NCI-H524 (cell line): ENCODE measurements around the gene KIAA1755.
A peak's percentile ranks its signal among the peaks of the same experiment; 100 is the strongest.

Experiments
- DNase-seq, 2 experiments: peaks; one replicate each; lab custom pipeline; 2025; lab: John Stamatoyannopoulos, UW

KIAA1755 gene

DNA sequence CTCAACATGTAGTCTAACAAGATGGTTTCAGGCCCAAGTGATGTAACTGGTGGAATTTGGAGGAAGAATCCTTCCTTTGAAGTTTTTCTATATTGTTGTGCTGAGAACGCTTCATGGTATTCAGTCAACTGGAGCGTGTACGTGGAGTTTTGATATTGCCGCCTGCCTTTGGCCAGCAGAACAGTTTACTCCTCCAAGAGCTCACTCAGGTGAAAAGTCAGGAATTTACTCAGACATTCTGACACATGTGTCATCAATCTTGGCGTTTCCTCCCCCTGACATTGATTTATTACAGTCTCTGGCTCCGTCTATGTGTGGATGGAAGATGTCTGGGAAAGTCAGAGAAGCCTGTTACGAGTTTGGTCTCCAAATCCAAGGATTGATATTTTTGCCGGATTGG is 76.4 kb downstream of the KIAA1755 start:
- no peak for DNase-seq

DNA sequence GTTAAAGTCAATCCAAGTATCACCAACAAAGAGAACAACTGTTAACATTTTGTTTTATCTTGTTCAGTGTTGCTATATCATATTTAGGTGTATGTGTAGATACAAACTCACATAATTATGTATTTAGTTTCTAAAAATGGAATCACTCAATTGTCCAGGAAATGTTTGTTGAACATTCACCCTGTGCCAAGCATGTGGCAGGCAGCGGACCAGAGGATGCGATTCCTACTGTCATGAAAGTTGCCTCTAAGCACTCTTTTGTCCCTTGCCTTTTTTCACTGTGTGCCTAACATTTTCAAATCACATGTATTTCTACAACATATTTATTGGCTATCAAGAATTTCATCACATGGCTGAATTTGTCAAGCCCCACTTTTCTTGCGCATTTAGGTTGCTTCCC is 78.6 kb downstream of the KIAA1755 start:
- DNase-seq = no peak

DNA sequence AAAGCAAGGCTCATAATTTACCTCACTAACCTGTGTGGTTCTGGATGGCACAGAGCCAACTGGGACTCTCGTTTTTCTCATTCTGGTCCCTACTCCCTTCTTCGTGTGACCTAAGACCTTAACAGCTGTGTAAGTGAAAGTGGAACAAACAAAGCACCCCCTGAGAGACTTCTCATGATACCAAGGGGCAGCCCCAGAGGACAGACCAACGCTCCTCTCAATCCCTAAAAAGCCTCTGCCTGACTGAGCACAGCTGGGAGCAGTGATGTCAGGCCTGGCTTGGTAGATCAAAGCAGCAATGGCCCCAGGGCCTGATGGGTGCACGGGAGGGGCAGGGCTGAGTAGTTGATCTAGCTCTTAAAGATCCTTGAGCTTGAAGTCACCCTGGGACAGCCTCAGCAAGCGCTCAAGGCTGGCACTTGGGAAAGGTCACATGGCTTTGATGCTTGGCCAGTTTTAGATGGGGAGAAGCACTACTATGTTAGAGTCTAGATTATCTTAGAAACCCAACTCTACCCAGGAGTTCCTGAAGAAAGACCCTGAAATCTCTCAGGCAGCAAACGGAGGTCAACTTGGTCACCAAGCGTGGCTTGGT is 79.2 kb downstream of the KIAA1755 start:
- DNase-seq = peak in 1 of 2 experiments; percentile 12

DNA sequence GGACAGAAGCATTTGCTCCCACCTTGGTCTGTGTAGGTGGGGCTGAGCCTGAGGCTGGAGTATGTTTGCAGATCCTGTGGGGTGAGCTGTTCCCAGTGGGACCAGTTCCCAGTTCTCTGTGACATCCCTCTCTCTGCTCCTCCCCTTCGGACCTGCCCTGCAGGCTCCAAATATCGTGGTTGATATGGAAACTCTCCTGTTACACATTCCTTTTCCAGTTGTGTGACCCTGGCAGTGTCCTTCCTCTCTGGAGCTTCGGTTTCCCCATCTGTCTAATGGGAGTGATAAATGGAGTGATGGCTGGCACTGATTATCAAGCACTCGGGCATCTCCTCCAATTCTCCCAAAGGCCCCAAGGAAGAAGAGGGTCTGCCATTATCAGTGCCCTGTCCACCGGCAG is 79.8 kb downstream of the KIAA1755 start:
- DNase-seq = no peak

DNA sequence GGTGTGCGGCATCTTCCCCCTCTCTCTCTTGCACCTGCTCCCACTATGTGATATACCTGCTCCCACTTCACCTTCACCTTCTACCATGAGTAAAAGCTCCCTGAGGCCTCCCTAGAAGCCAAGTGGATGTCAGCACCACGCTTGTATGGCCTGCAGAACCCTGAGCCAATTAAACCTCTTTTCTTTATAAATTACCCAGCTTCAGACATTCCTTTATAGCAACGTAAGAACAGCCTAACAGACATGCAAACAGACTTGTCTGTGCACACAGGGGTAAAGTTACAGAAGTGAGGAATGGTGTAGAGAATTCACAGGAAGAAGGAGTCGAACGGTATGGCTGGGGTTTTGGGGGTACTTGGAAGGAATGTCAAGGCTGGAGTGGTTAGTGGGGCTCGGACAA is 80.7 kb downstream of the KIAA1755 start:
- no peak for DNase-seq

DNA sequence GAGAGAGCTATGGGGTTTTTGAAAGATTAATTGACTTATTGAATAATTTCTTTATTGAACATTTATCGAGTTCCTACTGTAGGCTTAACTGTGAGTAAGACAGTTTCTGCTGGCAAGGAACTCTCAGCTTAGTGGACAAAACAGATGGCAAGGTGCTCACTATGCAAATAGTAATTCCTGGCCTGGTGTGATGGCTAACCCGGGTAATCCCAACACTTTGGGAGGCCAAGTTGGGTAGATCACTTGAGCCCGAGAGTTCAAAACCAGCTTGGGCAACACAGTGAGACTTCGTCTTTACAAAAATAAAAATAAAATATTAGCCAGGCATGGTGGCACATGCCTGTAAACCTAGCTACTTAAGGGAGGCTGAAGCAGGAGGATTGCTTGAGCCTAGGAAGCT is 82.0 kb downstream of the KIAA1755 start:
- peak; percentile 15 to 59 for DNase-seq

DNA sequence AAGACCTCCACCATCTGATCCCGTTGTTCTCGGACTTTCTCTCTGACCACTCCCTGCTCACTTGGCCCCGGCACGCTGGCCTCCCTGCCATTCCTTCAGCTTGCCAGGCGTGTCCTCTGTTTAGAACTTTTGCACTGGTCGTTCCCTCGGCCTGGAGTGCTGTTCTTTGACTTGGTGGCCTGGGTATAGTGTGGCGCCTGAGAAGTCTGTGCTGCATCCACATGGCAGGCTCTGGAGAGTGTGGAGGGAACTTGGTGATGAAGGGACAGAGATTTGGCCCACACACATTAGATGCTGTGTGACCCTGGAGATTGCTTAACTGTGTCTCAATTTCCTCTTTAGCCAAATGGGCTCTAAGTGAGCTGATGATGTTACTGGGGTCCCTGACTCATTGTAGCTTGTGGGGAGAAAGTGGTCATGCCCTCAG is 82.5 kb downstream of the KIAA1755 start:
- no peak for DNase-seq

DNA sequence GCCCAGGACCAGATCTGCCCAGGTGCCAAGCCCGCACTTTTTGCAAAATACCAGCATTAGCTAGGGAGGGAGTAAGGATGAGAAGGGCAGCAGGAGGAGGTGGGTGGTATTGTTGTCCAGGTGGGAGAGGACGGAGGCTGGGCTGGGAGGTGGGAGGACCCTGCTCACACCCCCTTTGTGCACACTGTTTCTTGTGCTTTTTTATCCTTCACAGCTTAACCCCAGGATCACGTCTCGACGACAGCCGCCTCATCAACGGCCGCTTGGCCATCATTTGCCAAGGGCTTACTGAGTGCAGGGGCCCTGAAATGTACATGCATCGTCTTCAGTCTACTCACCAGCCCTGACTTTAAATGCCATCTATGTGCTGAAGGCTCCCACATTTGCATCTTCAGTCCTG is 83.3 kb downstream of the KIAA1755 start:
- no peak for DNase-seq

DNA sequence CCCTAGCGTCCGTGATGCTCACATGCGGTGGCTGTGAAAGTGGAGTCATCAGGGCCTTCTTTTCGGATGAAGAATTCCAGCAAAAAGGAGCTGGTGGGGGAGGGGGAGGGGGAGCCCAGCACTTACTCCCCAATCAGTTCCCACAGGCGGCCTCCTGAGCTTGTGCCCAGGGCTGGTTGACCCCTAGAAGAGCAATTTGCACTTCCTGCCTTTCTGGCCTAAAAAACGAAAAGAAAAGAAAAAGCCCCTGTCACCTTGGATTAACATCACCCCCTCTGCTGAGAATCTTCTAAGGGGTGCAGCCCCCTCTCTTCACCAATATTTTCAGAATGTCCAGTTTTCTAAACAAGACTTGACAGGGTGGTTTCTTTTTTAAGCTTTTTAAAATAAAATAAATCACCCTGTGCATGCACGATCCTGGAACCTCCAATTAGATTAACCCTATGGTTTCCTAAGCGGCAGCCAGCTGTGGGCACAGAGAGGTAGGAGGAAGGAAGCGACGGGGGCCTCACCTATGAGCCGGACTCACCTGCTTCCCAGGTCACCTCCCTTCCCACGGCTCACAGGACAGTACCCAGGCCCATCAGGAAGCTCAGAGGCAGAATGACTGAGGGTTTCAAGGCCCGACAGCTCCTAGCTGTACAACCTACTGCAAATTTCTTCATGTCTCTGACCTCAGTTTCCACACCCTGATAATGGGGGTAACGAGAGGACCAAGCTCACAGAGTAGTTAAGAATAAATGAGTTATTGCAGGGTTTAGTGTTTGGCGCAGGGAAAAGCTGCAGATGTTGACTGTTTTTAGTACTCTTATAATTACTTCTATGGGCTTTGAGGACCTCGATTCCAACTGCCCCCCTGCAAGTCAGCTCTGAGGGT is 85.0 kb downstream of the KIAA1755 start:
- DNase-seq = no peak

DNA sequence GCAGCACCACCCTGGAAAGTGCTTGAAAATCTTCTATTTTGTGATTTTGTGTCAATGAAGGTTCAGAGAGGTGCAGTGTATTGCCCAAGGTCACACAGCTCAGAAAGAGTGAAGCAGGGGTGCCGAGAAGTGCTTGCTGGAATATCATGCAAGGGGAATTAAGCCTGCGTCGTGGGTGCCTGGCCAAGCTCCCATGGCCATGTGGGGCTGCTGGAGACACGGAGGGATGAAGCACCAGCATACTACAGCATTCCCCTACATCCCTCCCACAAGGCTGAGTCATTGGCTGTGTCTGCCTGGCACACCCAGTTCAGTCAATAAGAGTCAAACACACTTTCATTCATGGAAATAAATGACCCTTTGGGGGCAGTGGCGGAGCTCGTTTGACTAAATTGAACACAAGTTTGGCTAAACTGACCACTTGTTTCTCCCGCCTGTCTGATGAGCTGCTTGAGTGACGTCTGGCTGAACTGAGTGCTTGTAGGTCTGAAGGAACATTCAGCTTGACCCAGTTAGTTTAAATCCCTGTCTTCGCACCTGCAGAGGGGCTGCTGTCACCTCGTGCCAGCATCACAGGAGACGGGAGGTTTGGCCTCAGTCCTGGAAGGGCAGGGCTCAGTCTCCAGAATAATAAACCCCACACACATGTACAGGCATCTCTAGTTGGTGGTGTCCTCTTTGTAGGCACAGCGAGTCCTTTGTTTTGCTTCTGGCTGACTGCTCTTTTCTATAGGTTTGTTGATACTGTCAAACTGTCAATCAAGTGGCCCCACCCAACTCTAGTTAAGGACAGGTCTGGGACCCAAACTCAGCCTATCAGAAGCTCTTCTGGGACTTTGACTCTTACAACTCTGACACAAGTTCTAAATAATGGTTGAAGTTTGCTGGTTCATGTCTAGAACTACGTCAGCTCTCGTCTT is 87.0 kb downstream of the KIAA1755 start:
- DNase-seq = no peak

DNA sequence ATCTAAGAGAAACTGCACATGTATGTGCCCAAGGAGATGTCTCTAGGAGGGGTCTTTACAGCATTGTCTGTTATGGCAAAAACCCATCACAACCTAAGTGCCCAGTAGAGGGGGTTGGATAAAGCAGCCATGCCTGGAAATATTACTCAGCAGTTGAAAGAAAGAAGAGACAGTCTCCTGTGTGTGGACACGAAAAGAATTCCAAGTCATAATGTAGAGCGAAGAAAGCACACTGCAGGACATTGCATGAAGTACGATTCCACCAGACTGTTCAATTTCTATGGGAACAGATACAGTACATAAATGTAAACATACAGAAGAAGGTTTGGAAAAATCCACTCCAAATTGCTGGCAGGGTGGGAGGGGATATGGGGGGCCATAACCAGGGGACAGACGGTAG is 88.1 kb downstream of the KIAA1755 start:
- peak; percentile 15 to 22 for DNase-seq

DNA sequence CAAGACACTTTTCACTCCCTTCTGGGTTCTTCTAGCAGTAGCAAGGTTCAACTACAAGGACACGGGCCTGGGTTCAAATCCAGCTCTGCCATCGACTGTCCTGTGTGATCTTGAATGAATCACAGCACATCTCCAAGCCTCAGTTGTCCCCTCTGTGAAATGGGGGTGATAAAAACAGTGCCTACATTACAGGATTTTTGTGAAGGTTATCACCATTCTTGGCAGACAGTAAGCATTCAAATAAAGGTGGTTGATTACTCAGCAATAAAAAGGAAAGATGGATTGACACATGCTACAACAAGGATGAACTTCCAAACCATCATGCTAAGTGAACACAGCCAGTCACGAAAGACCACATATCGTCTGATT is 88.9 kb downstream of the KIAA1755 start:
- no peak for DNase-seq

DNA sequence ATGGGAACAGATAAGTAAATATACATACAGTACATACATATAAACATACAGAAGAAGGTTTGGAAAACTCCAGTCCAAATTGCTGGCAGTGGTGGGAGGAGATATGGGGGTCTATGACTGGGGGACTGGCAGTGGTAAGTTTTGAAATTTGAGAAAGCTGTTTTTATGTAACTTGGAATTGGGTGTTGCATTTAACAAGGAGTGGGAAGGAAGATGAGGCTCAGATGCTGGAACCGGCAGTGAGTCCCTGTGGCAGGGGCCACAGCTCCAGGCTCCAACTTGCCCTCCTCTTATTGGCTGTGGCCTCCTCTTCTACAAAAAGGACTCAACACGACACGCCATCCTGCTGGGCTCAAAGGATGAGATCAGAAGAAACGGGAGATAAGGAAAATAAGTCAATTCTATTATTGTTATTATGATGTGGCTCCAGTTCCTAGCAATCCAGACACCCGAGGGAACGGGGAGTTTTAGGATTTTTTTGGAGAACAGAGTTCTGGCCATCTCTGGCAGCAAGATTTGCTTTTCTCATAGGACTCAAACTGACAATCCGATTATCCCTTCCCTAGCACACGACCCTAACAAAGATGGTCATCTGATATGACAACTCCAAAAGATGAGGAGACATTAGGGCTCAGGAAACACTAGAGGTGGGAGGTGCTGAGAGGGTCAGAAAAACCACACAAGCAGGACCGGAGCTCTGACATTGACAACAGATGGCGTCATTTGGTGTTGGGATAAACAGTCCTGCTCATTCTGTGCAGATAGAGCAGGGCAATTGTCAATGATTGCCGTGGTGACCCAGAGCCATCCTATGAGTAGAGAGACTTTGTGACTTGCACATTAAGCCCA is 89.5 kb downstream of the KIAA1755 start:
- DNase-seq = peak; percentile 76 to 93

DNA sequence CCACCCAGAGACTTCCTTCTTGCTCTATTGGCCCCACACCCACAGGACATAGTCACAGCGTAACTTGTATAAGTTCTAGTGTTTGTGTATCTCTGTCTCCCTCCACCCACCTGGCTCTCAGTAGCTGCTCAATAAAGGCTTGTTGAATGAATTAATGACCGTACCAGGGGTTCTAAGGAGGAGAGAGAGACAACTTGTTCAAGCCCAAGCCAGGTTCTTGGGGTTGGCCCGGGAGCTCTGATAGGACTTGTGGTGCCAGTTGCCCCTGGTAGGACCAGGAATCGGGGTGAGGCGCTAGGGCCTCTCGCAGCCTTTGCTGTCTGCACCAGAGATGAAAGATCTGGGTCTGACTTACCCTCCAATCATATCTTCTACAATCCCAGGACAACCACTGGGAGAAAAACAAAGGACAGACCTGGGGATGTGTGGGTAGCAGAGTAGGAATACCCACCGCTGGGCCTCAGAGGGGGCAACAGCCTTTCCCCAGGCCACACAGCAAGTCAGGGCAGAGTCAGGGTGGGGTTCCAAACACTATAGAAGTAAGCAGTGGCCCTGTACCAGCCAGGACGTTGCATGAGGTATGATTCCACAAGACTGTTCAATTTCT is 90.2 kb downstream of the KIAA1755 start:
- no peak for DNase-seq

DNA sequence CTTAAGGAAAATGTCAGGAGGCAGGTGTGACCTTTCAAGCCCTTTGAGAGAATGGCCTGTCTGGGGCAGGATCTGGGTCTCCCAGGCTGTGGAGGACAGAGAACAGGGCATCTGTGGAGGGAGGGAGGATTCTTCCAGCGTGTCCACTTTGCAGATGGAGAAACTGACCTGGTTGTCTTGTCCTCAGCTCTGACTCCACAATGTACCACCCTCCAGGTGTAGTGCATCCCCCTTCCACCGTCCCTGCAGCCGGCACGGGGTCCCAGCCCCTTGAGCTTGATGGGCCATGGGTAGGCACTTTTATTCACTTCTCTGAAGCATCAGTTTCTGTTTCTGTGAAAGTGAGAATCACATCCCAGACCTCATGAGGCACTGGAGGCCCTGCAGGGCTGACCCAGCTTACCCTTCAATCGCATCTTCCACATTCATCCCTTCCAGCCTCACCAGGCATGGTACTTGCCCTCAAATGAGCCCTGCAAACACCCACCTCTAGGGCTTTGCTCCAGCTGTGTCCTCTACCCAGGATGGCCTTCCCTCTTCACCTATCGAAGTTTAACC is 90.8 kb downstream of the KIAA1755 start:
- DNase-seq = no peak

DNA sequence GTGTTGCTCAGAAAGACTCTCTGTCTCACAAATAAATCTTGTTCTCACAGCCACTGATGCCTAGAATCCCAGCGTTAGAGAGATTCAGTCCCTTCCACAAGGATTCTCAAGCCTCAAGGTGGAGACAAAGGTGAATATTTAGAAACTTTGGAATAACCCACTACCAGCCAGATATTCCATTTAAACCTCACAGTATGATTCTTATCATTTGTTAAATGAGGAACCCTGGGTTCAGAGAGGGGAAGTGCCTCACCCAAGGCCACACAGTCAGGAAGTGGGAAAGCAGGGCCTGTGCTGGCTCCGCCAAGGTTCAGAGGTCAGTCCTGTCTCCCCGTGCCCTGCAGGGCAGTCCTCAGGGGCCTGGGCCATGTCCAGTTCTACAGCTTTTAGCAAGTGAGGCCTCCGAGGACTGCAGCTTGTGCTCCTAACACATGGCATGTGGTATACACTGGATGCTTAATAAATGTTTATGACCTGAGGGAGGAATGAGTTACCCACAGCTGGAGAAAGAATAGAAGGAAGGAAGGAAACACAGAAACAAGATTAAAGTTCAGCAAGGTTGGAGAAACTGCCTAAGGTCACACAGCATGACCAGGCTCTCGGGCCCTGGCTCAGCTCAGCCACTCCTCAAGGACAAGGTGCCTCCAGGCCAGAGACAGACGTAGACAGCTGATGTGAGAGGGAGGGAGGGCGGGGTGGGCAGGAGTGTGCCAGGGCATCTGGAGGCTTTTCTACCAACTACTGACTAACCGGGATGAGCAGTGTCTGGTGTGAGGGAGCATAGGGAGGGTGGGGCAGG is 91.5 kb downstream of the KIAA1755 start:
- DNase-seq = peak in 1 of 2 experiments; percentile 30

DNA sequence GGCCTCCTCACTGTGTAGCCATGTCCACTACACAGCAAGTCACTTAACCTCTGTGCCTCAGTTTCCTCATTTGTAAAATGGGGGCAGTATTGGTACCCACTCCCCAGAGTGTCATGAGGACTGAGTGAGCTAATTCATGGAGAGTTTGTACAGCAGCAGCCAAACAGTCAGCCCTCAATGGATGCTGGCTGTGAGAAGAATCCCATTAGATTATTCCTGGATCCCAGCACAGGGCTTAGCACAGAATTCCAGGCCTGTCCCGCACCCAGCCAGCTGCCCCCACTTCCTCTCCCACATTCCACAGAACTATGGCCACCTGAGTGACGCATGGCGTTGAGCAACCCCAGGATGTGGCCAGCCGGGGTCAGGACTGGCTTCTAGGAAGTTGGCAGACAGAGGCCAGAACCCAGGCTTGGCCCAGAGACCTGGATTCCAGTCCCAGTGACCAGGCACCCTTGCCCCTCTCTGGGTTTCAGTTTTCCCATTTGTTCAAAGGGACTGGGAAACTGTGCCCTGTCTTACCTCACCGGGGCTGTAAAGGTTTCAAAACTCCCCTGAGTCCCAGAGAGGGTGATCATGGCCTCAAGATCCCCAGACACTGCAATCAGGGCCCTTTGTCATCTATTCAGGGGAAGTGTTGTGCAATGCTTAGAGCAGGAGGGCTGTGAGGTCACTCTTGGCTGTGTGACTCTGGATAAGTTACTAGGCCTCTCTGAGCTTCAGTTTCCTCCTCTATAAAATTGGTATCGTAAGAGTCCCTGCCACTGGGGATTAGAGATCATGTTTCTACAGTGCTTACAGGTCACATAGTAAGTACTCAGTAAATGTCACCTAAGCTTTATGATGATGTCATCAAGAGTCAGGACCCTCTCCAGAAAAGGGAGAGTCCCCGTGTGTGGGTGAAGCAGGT is 92.4 kb downstream of the KIAA1755 start:
- no peak for DNase-seq

DNA sequence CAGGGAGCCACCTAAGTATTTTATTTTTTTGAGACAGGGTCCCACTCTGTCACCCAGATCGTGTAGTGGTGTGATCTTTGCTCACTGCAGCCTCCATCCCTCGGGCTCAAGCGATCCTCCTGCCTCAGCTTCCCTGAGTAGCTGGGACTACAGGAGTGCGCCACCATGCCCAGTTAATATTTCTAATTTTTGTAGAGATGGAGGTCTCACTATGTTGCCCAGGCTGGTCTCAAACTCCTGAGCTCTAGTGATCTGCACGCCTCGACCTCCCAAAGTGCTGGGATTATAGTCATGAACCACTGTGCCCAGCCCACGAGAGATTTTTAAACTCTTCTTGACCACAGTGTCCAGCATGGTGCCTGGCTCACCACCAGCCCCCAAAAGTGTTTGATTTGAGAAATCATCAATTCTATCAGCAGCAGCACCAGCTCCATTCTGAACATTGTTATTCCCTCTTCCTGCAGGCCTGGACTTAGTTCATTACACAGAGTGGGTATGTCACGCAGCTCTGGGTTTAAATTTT is 93.1 kb downstream of the KIAA1755 start:
- no peak for DNase-seq
